Small intestine (tissue), 7 donors: Measurements from ENCODE around the gene KCNJ13. TPM values are rescaled to one million over a fixed set of nuclear protein-coding genes. Genes with fewer than 3 reads are reported as not detected.

Experiments used
- DNase-seq, 2 donors: peaks; one replicate each; pipeline versions ENCODE4 v3.0.0 to v3.0.0-alpha.2; 2013
- FAIRE-seq: peaks from 2 replicates; lab custom pipeline; 2012; peaks lifted over from hg19 to GRCh38; lab: Jason Lieb, UNC
- H3K27ac ChIP-seq, 3 donors: one replicate each; pipeline ENCODE4 v1.5.1; 2013; ENCODE audit warnings: low read length in 2 of 3, mild to moderate bottlenecking in 2 of 3, control low read depth in 1 of 3, inconsistent platforms in 1 of 3, low read depth in 1 of 3, moderate library complexity in 1 of 3
- H3K27me3 ChIP-seq, 3 donors: one replicate each; pipeline ENCODE4 v1.6.1; 2013; ENCODE audit warnings: low read length in 3 of 3, inconsistent platforms in 1 of 3; ENCODE audit not compliant: control insufficient read depth in 3 of 3, insufficient read depth in 3 of 3
- H3K36me3 ChIP-seq, 3 donors: one replicate each; pipeline ENCODE4 v1.6.1; 2013; ENCODE audit warnings: low read length in 3 of 3, inconsistent platforms in 1 of 3, low read depth in 1 of 3, mild to moderate bottlenecking in 1 of 3, moderate library complexity in 1 of 3; ENCODE audit not compliant: control insufficient read depth in 3 of 3, insufficient read depth in 2 of 3
- H3K4me1 ChIP-seq, 3 donors: one replicate each; pipeline ENCODE4 v1.6.1; 2013; ENCODE audit warnings: low read length in 2 of 3, inconsistent platforms in 1 of 3, low read depth in 1 of 3, mild to moderate bottlenecking in 1 of 3, moderate library complexity in 1 of 3; ENCODE audit not compliant: control insufficient read depth in 3 of 3, insufficient read depth in 2 of 3
- H3K4me3 ChIP-seq, 3 donors: one replicate each; pipeline ENCODE4 v1.5.1; 2013; ENCODE audit warnings: low read length in 3 of 3, control low read depth in 1 of 3, inconsistent platforms in 1 of 3, low read depth in 1 of 3, mild to moderate bottlenecking in 1 of 3, moderate library complexity in 1 of 3
- H3K9me3 ChIP-seq, 2 donors: one replicate each; pipeline ENCODE4 v1.6.1; 2013; ENCODE audit warnings: low read depth in 1 of 2, low read length in 1 of 2; ENCODE audit not compliant: control insufficient read depth in 2 of 2, insufficient read depth in 1 of 2
- WGBS, 3 donors: extraction: QIAGEN DNeasy Blood & Tissue Kit; methylation state at CpG; one replicate each; pipeline ENCODE4 v1.1.7; 2013; 5-methylcytosine and 5-hydroxymethylcytosine counted together
- polyA plus RNA-seq, 4 donors: library from polyadenylated mRNA; stranded (reverse) in 3 of 4; unstranded in 1 of 4; fragments of 200-250 nt in 3 of 4; fragments of 120-200 nt in 1 of 4; gene quantifications; one replicate each; pipeline versions ENCODE4 v1.2.1 to v1.2.3, GENCODE V29; 2013
- donor health status: healthy with polysubstance abuse.
- donor health status: control.
- donor health status: control.
- donor health status: Bipolar disorder and iron deficiency.
- donor health status: healthy.

Gene KCNJ13
- polyA plus RNA-seq, 4 donors, result 8.4 to 87.2 (median 43.3) TPM

- no peak for FAIRE-seq
- no peak overlapping the region for H3K4me3 ChIP-seq
- H3K4me1 ChIP-seq, result peaks cover 0 to 5% (median 0%) of the 10 kb centered on the region in 3 donors
- peaks cover 12 to 31% (median 17%) of the 10 kb centered on the region in 3 donors for H3K36me3 ChIP-seq
- no peak for DNase-seq
- peaks cover 0 to 2% of the 10 kb centered on the region in 2 donors for H3K9me3 ChIP-seq
- no peaks in the 10 kb centered on the region for H3K27me3 ChIP-seq
- no peak overlapping the region for H3K27ac ChIP-seq
Measured at GRCh38 chr2:232798187-232798586, 21.8 kb upstream of the KCNJ13 start.

GRCh38 chr2:232795920-232796319 lies 19.6 kb upstream of the KCNJ13 start:
- peaks cover 20 to 32% (median 22%) of the 10 kb centered on the region in 3 donors for H3K36me3 ChIP-seq

GRCh38 chr2:232794981-232795380 lies 18.6 kb upstream of the KCNJ13 start:
- Histone ChIP-seq H3K36me3 (peaks cover 21 to 34% (median 22%) of the 10 kb centered on the region in 3 donors), H3K9me3 (no peaks in the 10 kb centered on the region), H3K27me3 (no peaks in the 10 kb centered on the region), H3K27ac (no peak overlapping the region), H3K4me1 (peaks cover 0 to 9% (median 0%) of the 10 kb centered on the region in 3 donors), H3K4me3 (no peak overlapping the region)
- DNase-seq, result no peak
- WGBS, 3 donors, result 96 to 97% (median 97%) methylated on average over 1 of the region's 1 CpG
- FAIRE-seq, result no peak

More at GRCh38 chr2:232795920-232796319, 19.6 kb upstream of the KCNJ13 start:
- 94 to 100% (median 97%) methylated on average over 1 of the region's 1 CpG for WGBS, 3 donors
- DNase-seq (no peak), FAIRE-seq (no peak)
- H3K27ac ChIP-seq, result no peak overlapping the region
- H3K4me1 ChIP-seq, result peaks cover 0 to 5% (median 0%) of the 10 kb centered on the region in 3 donors
- H3K27me3 ChIP-seq, result no peaks in the 10 kb centered on the region
- H3K9me3 ChIP-seq, result no peaks in the 10 kb centered on the region
- no peak overlapping the region for H3K4me3 ChIP-seq

GRCh38 chr2:232793271-232793670 lies 16.9 kb upstream of the KCNJ13 start:
- no peak overlapping the region for H3K4me3 ChIP-seq
- WGBS, 3 donors, result 84 to 96% (median 96%) methylated on average over 4 of the region's 4 CpGs
- no peak for FAIRE-seq
- no peaks in the 10 kb centered on the region for H3K9me3 ChIP-seq
- no peak for DNase-seq
- H3K27me3 ChIP-seq, result no peaks in the 10 kb centered on the region
- H3K4me1 ChIP-seq, result peaks cover 0 to 18% (median 2%) of the 10 kb centered on the region in 3 donors
- peaks cover 19 to 35% (median 21%) of the 10 kb centered on the region in 3 donors for H3K36me3 ChIP-seq
- H3K27ac ChIP-seq, result no peak overlapping the region

GRCh38 chr2:232791518-232791917 lies 15.2 kb upstream of the KCNJ13 start:
- Histone ChIP-seq H3K27ac (no peak overlapping the region), H3K36me3 (peaks cover 15 to 36% (median 20%) of the 10 kb centered on the region in 3 donors), H3K4me1 (peaks cover 0 to 17% (median 2%) of the 10 kb centered on the region in 3 donors), H3K9me3 (no peaks in the 10 kb centered on the region), H3K4me3 (no peak overlapping the region), H3K27me3 (no peaks in the 10 kb centered on the region)
- DNase-seq, result no peak
- 95 to 100% (median 95%) methylated on average over 4 of the region's 4 CpGs for WGBS, 3 donors
- FAIRE-seq, result no peak

GRCh38 chr2:232789082-232789481 lies 12.7 kb upstream of the KCNJ13 start:
- Histone ChIP-seq H3K4me3 (no peak overlapping the region), H3K9me3 (no peaks in the 10 kb centered on the region), H3K27ac (no peak overlapping the region), H3K27me3 (no peaks in the 10 kb centered on the region), H3K36me3 (peaks cover 14 to 28% (median 17%) of the 10 kb centered on the region in 3 donors), H3K4me1 (peaks cover 0 to 20% (median 2%) of the 10 kb centered on the region in 3 donors)
- no peak for FAIRE-seq
- DNase-seq, result peak; percentile 54 to 58
- WGBS, 3 donors, result 25 to 72% (median 42%) methylated on average over 4 of the region's 4 CpGs

GRCh38 chr2:232787806-232788205 lies 11.4 kb upstream of the KCNJ13 start:
- no peaks in the 10 kb centered on the region for H3K9me3 ChIP-seq
- no peak for DNase-seq
- H3K4me1 ChIP-seq, result peaks cover 0 to 20% (median 2%) of the 10 kb centered on the region in 3 donors
- no peak for FAIRE-seq
- peak overlapping the region in 1 of 3 donors; percentile 30 for H3K27ac ChIP-seq
- no peak overlapping the region for H3K4me3 ChIP-seq
- H3K27me3 ChIP-seq, result no peaks in the 10 kb centered on the region
- peaks cover 14 to 18% (median 18%) of the 10 kb centered on the region in 3 donors for H3K36me3 ChIP-seq

GRCh38 chr2:232783278-232783677 lies 6.9 kb upstream of the KCNJ13 start:
- Histone ChIP-seq H3K36me3 (peaks cover under 1 to 12% (median 5%) of the 10 kb centered on the region in 3 donors), H3K27me3 (no peaks in the 10 kb centered on the region), H3K27ac (no peak overlapping the region), H3K4me1 (peaks cover 6 to 20% (median 8%) of the 10 kb centered on the region in 3 donors), H3K4me3 (no peak overlapping the region), H3K9me3 (no peaks in the 10 kb centered on the region)
- DNase-seq (no peak), FAIRE-seq (no peak)

GRCh38 chr2:232781765-232782164 lies 5.4 kb upstream of the KCNJ13 start:
- peaks cover 0 to 13% (median 3%) of the 10 kb centered on the region in 3 donors for H3K36me3 ChIP-seq
- no peak overlapping the region for H3K4me3 ChIP-seq
- H3K4me1 ChIP-seq, result peaks cover 8 to 20% (median 8%) of the 10 kb centered on the region in 3 donors
- no peaks in the 10 kb centered on the region for H3K9me3 ChIP-seq
- peak overlapping the region in 1 of 3 donors; percentile 49 for H3K27ac ChIP-seq
- no peak for FAIRE-seq
- H3K27me3 ChIP-seq, result no peaks in the 10 kb centered on the region
- DNase-seq, result peak; percentile 56 to 93
